ENCODE data around the gene IGDCC3. TPM values are rescaled to one million over a fixed set of nuclear protein-coding genes. Genes with fewer than 3 reads are reported as not detected.

IGDCC3 gene
- total and polyA plus RNA-seq, 2 of the 8 experiments (the other 6 are each of a cell fraction or from before 2014, with no cell fraction given) = 26.8 to 45.7 TPM

DNA sequence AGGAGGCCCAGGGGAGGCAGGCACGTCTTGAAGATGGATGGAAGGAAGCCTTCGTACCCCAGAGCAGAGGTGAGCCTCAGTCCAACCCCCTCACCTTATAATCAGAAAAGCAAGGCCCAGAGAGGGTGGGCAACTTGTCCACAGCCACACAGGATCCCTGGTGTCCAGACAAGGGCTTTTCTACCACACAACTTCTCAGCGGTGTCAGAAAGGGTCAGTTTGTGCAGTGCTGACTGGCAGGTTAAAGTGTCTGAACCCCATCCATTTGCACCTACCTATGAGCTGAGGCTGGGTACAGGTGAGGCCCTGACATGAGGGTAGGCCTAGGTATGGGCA lies 8.6 kb downstream of the IGDCC3 start:
- H3K27ac ChIP-seq (ENCODE audit: low read depth, low read length) = peak overlapping the region; percentile 26
- WGBS, 2 experiments (ENCODE audit: extremely low coverage in 1 of 2, insufficient coverage in 1 of 2, insufficient read length in 1 of 2, insufficient replicate concordance in 2 of 2, low coverage in 1 of 2, low lambda C conversion rate in 2 of 2, missing lambda C conversion rate in 1 of 2) = 84% methylated on average over 3 of the region's 3 CpGs; no CpG with 5 or more reads in 1 of the 2 experiments
- H3K4me2 ChIP-seq (ENCODE audit: insufficient read depth in 1 of 2, low read depth in 2 of 2, low read length in 2 of 2) = peak overlapping the region; percentile 51 to 57; a peak in 2 of 4 replicates
- TF ChIP-seq MAFK (IDR thresholded peaks at IDR 0.05; ENCODE audit: low read depth, low read length) (no peak), RBBP5 (IDR thresholded peaks at IDR 0.05; ENCODE audit: borderline replicate concordance, low read depth, low read length) (no peak), BRCA1 (IDR thresholded peaks at IDR 0.05; ENCODE audit: low read depth, low read length) (no peak), POLR2A (IDR thresholded peaks at IDR 0.05; ENCODE audit: control extremely low read depth in 1 of 2, low read depth in 2 of 2, low read length in 2 of 2) (no peak), CBX8 (IDR thresholded peaks at IDR 0.05; ENCODE audit: borderline replicate concordance, low read depth, low read length) (no peak), SP4 (IDR thresholded peaks at IDR 0.05; ENCODE audit: low read length) (no peak), EGR1 (IDR thresholded peaks at IDR 0.05; ENCODE audit: borderline replicate concordance, low read depth, low read length) (no peak)

More for the DNA sequence above, 8.6 kb downstream of the IGDCC3 start:
- Histone ChIP-seq H3K4me1 (replicated peaks in 1 of 4; ENCODE audit: control insufficient read depth in 3 of 4, insufficient read depth in 4 of 4, low read length in 3 of 4) (peaks cover 28 to 50% (median 39%) of the 10 kb centered on the region in 4 experiments), H3K56ac (replicated peaks; ENCODE audit: insufficient read length, low read depth, low read length) (no peak overlapping the region), H2BK20ac (ENCODE audit: low read length) (peak overlapping the region; percentile 36), H3K79me2 (ENCODE audit: control insufficient read depth in 1 of 2, insufficient read depth in 2 of 2, low read length in 2 of 2) (peaks cover 0 to 5% of the 10 kb centered on the region in 2 experiments; a peak in 1 of 4 replicates), H3K4me3 (ENCODE audit: extremely low read depth in 1 of 4, insufficient read depth in 2 of 4, low read depth in 3 of 4, low read length in 4 of 4) (no peak overlapping the region), H3K4ac (replicated peaks; ENCODE audit: insufficient read length, low read depth, low read length) (peak overlapping the region; percentile 34), H2AK5ac (ENCODE audit: low read depth, low read length) (peak overlapping the region; percentile 94; the same call in 1 of the 2 replicates), H3K9me3 (ENCODE audit: insufficient read depth in 2 of 2, low read depth in 1 of 2, low read length in 1 of 2) (no peaks in the 10 kb centered on the region), H4K91ac (replicated peaks; ENCODE audit: insufficient read length, low read length) (peak overlapping the region; percentile 16), H4K20me1 (replicated peaks in 1 of 2; ENCODE audit: control insufficient read depth in 1 of 2, insufficient read depth in 2 of 2, low read length in 2 of 2) (no peaks in the 10 kb centered on the region), H2BK5ac (ENCODE audit: low read depth, low read length) (peak overlapping the region; percentile 98; the same call in 1 of the 2 replicates), H4K5ac (ENCODE audit: insufficient read length, low read depth, low read length) (peak overlapping the region; percentile 8), H3K14ac (ENCODE audit: insufficient read length) (no peak overlapping the region), H3K36me3 (ENCODE audit: control insufficient read depth in 2 of 4, insufficient read depth in 4 of 4, low read length in 3 of 4) (peaks cover 0 to 6% (median 4%) of the 10 kb centered on the region in 4 experiments; a peak in 3 of 8 replicates), H3K18ac (ENCODE audit: extremely low read depth, low read length) (peak overlapping the region; percentile 81), H3K23me2 (ENCODE audit: low read depth, low read length) (no peaks in the 10 kb centered on the region; the same call in 1 of the 2 replicates), H2BK120ac (replicated peaks; ENCODE audit: low read depth, low read length) (peak overlapping the region; percentile 85), H4K8ac (ENCODE audit: extremely low read depth, insufficient read depth, low read length) (no peak overlapping the region), H2BK15ac (ENCODE audit: low read length) (peak overlapping the region; percentile 73), H3K9ac (replicated peaks in 1 of 4; ENCODE audit: extremely low read depth in 1 of 4, low read depth in 3 of 4, low read length in 3 of 4) (no peak overlapping the region), H3K79me1 (ENCODE audit: low read depth, low read length) (no peaks in the 10 kb centered on the region; the same call in 1 of the 2 replicates), H2AFZ (ENCODE audit: low read length) (no peak overlapping the region), H2BK12ac (ENCODE audit: low read depth, low read length) (peak overlapping the region; percentile 72; the same call in 1 of the 2 replicates), H3K23ac (ENCODE audit: insufficient read length) (no peak overlapping the region), H3K27me3 (replicated peaks in 1 of 4; ENCODE audit: control insufficient read depth in 3 of 4, extremely low read depth in 1 of 4, insufficient read depth in 3 of 4, low read length in 3 of 4) (no peaks in the 10 kb centered on the region)
- DNase-seq (ENCODE audit: low read depth in 1 of 2, low spot score in 2 of 2) (no peak), FAIRE-seq (no peak)
- POLR2A ChIA-PET (ENCODE audit: partially characterized antibody) = interaction anchor here (0.5 to 9.2 kb wide), 12 partner anchors 9 to 69 kb away, joined by 3 to 59 read pairs (median 6); partner anchors contain the start of genes IGDCC3 and RNU5B-1
- CTCF ChIA-PET (ENCODE audit: partially characterized antibody) = interaction anchor here (0.7 to 9.3 kb wide), 9 partner anchors 9 to 61 kb away, joined by 3 to 92 read pairs (median 6); partner anchors contain the start of gene IGDCC3

All from H1 (cell line).